SK-MEL-5 (cell line): Measurements from ENCODE around the gene MEGF6. TPM values are rescaled to one million over a fixed set of nuclear protein-coding genes. Genes with fewer than 3 reads are reported as not detected.

Experiments used
- DNase-seq: peaks from one replicate; pipeline ENCODE4 v3.0.0-alpha.2; 2016; ENCODE audit warnings: low read depth, low spot score
- in situ Hi-C: cut with HindIII; loops from 2 replicates; pipeline ENCODE4 v1.10.0; 2016; ENCODE audit warnings: low sequenced_read_pairs, high pct_unique_total_duplicates, low pct_unique_long_range_greater_than_20kb
- total RNA-seq: library from RNA; depleted of rRNA; stranded (reverse); fragments of >200 nt; shearing (Covaris generic); gene quantifications from 2 replicates; pipeline ENCODE4 v1.2.3, GENCODE V29; 2014

The MEGF6 gene
- total RNA-seq, 1 experiment from 2014 or later, result 0.90 TPM

GRCh38 chr1:3529099-3529729 lies 82.1 kb downstream of the MEGF6 start:
- in situ Hi-C loops, result no loop called here
- DNase-seq, result no peak

- in situ Hi-C loops, result no loop called here
- DNase-seq, result no peak
These were observed 83.5 kb downstream of the MEGF6 start for GRCh38 chr1:3527774-3528173.

- in situ Hi-C loops, result no loop called here
- DNase-seq, result no peak
These were observed 85.5 kb downstream of the MEGF6 start for GRCh38 chr1:3525551-3526482.

DNA sequence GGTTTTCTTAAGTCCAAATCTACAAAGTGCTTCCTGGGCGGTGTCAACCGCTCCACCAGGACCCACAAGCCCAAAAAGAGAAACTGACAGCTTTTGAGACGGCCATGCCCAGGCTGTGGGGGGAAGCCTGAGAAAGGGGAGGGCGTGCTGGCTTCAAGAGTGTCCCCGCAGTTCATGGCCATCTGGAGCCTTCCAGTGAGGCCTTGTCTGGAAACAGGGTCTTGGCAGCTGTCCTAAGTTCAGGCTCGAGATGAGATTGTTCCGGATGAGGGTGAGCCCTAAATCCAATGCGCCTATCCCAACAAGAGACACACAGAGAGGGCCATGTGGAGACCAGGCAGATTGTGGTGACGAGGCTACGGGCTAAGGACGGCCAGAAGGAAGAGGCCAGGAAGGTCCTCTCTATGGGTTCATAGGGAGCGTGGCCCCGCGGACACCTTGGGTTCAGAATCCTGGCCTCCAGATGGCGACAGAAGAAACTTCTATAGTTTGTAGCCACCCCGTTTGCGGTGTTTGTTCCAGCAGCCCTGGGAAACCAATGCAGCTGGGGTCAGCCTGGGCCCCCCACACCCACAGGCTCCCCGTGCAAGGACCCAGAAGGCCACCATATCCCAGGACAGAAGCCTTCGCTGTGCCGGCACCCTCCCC lies 86.6 kb downstream of the MEGF6 start:
- in situ Hi-C loops, result no loop called here
- DNase-seq, result no peak

- DNase-seq, result no peak
- in situ Hi-C loops, result no loop called here
These were observed 87.3 kb downstream of the MEGF6 start for GRCh38 chr1:3523980-3524379.

DNA sequence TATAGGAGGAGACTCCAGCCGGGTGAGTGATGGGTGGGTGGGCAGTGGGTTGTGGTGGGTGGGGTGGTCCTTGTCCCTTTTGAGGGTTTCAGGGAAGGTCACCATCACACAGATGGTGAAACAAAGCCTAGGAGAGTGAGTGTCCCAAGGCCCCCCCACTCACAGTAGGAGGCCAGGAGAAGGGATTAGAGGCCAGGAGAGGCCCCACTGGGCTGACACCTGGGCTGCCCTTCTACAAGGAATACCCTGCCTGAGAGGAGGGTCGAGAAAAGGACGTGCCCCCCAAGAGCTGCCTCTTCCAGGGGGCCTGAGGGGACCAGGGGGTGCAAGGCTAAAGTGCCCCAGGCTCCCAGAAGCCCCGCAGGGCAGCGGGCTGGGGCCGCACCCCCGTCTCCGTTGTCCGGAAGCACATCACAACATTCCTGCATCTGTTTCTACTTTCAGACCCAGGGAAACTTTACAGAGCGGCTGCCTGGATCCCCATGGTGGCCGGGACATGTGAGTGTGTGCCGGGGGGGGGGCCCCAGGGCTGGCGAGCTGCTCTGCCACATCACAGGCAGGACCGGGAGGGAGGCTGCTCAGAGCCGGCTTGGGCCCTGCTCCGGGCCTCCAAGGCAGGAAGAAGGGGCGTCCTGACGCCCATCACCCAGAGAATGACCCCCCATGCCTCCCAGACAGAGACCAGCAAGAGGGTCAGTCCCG lies 88.6 kb downstream of the MEGF6 start:
- no peak for DNase-seq
- in situ Hi-C loops, result no loop called here

- DNase-seq, result no peak
- in situ Hi-C loops, result no loop called here
These were observed 89.2 kb downstream of the MEGF6 start for GRCh38 chr1:3522112-3522511.

GRCh38 chr1:3521426-3521825 lies 89.9 kb downstream of the MEGF6 start:
- DNase-seq, result no peak
- in situ Hi-C loops, result no loop called here

DNA sequence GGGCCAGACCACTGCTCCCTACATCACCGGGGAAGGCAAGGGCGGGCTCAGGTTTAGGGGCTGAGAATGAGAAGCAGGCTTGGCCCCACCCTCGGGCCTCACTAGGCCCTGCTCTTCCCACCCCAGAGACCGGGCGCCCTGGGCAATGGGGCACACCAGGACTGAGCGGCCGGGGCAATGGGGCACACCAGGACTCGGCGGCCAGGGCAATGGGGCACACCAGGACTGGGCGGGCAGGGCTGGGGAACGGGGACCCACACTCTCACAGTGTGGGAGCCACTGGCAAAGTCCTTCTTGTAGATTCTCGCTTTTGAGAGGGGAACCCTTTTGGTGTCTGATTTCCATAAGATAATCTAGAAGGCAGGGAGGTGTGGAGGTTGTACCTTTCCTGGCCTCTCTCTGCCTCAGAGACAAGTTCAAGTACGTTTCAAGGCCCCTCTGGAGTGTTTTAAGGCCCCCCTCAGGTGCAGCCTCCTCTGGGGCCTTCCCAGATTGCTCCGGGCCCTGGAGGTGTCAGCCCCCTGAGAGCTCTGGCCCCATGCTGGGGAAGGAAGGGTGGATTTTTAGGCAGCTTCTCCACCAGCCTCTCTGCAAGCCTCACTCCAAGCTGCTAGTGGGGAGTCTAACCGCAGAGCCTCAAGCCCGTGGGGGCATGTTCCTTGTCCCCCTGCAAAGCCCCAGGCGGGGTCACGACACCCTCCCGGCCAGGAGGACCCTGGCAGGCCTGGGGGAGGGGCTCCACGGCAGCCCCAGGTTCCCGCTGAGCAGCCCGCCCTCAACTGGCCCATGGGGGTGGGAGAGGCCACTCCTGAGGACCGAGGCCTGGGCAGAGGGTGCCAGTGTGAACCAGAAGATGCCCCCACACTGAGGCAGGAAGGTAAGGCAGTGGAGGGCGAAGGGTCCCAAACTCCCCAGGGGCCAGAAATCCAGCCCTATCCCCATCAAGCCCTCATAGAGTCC lies 90.6 kb downstream of the MEGF6 start:
- in situ Hi-C loops, result no loop called here
- no peak for DNase-seq

GRCh38 chr1:3519301-3519885 lies 91.9 kb downstream of the MEGF6 start:
- in situ Hi-C loops, result no loop called here
- DNase-seq, result no peak

GRCh38 chr1:3518756-3519155 lies 92.6 kb downstream of the MEGF6 start:
- DNase-seq, result no peak
- in situ Hi-C loops, result no loop called here

DNA sequence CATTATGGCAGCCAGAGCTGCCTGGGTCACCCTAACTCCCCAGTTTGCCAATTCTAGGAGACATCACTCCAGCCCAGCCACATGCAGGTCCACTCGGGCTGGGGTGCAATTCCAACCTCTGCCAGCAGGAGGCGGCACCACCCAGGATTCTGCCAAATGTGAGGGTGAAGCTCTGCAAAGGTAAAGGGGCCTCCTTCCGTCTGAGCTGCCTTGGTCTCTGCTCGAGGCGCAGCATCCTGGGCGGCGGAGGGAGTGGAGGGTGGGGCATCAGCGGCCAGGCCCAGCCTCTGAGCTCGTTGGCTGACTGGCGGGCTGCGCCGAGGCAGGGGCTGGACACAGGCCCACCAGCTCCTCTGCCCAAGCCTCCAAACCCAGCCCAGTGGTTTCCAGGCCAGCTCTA lies 93.1 kb downstream of the MEGF6 start:
- no peak for DNase-seq
- in situ Hi-C loops, result no loop called here

DNA sequence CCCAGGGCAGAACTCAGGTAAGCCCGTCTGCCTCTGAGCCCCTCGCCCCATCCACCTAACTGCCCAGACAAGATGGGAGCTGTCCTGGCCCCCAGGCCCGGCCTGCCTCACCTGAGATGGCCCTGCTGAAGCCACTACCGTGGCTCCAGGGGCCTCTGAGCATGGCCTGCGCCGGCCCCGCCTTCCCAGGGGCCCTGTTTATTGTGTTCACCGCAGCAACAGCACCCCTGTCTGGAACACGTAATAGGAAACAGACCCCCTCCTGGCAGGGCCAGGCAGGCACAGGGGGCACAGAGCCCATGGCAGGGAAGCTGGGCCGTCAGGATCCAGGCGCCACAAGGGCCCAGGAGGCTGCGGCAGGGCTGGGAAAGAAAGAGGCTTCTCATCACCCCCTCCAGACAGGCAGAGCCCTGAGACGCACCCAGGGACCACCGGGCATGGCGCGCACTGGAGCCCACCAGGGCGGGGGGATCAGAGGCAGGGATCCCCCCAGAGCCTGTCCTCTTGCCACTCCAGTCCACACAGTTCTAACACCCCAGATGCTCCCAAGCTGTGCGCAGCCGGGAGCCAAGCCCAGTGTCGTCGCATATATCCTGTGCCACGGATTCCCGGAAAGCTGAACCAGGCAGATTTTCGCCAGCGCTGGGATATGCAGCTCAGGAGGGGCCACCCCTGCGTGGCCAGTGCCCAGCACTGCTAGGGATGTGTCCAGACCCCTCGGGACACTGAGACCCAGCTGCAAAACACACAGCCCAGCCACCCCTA lies 94.2 kb downstream of the MEGF6 start:
- DNase-seq, result no peak
- in situ Hi-C loops, result no loop called here

DNA sequence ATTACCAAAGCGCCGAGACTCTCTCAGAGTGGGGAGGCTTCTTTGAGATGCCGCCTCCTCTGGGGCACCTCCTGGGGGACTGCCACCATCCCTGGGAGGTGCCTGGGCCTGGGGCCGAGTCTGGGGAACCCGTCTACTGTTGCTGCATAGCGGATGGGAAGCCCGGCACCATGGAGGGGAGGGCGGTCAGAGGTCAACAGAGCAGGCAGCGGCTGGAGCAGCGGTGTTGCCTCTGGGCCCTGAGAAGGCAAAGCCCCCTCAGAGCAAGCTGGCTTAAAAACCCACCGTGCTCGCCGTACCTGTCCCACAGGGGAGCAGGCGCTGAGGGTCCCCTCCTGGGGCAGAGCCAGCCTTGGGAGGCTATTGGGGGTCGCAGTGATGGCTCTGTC lies 94.8 kb downstream of the MEGF6 start:
- in situ Hi-C loops, result no loop called here
- no peak for DNase-seq

GRCh38 chr1:3515774-3516480 lies 95.4 kb downstream of the MEGF6 start:
- DNase-seq, result no peak
- in situ Hi-C loops, result no loop called here

DNA sequence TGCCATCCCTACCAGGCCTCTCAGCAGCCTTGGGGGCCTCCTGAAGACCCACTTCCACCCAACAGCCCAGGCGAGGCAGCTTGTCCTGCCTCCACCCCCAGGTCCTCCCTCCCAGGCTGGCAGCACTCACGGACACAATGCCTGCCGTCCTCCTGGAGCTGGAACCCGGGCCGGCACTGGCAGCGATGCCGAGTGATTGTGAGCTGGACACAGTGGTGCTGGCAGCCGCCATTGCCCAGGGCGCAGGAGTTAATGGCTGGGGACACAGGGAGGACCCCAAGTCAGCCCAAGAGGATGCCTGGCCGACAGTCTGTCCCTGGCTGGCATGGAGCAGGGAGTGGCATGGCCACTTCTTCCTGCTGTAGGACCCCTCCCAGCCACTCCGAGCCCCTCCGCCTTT lies 96.0 kb downstream of the MEGF6 start:
- in situ Hi-C loops, result no loop called here
- DNase-seq, result no peak
